ENCODE data around the gene OR10A6. TPM values are rescaled to one million over a fixed set of nuclear protein-coding genes. Genes with fewer than 3 reads are reported as not detected.

OR10A6 gene
- total and polyA plus RNA-seq, 2 donors (not counting 1 experiment from before 2014, with no cell fraction given) = not detected

GRCh38 chr11:7969756-7970646 lies 38.9 kb upstream of the OR10A6 start:
- ChIA-PET POLR2A (no interaction called here), CTCF (no interaction called here)
- 60% methylated on average over 1 of the region's 3 CpGs for WGBS (ENCODE audit: insufficient coverage)
- no peaks in the 10 kb centered on the region for H3K36me3 ChIP-seq (replicated peaks in 1 of 2; ENCODE audit: control extremely low read depth in 1 of 2, control insufficient read depth in 1 of 2, extremely low read depth in 1 of 2, insufficient read depth in 2 of 2, low read length in 1 of 2)
- no peak overlapping the region for H3K9ac ChIP-seq (ENCODE audit: low read length)
- H3K27me3 ChIP-seq (replicated peaks in 1 of 4; ENCODE audit: control extremely low read depth in 1 of 4, control insufficient read depth in 3 of 4, insufficient read depth in 4 of 4, low read length in 3 of 4) = peaks cover 0 to 8% (median 7%) of the 10 kb centered on the region in 4 experiments
- intact Hi-C loops (cut with micrococcal nuclease) = no loop called here
- H3K4me1 ChIP-seq (ENCODE audit: control insufficient read depth in 2 of 2, insufficient read depth in 2 of 2, low read length in 2 of 2) = no peaks in the 10 kb centered on the region
- H3K79me2 ChIP-seq (ENCODE audit: control insufficient read depth, insufficient read depth, low read length) = no peaks in the 10 kb centered on the region
- no peaks in the 10 kb centered on the region for H4K20me1 ChIP-seq (ENCODE audit: control insufficient read depth, insufficient read depth, low read length, poor library complexity, severe bottlenecking)
- Mint-ChIP-seq H3K27me3 (peaks cover 29% of the 10 kb centered on the region), H3K4me3 (no peak overlapping the region), H3K9me3 (ENCODE audit: insufficient read depth) (no peaks in the 10 kb centered on the region), H3K27ac (no peak overlapping the region), H3K4me1 (no peaks in the 10 kb centered on the region)
- no peak overlapping the region for H3K4me3 ChIP-seq (ENCODE audit: control extremely low read depth in 1 of 5, extremely low read depth in 1 of 5, insufficient read depth in 1 of 5, low read depth in 2 of 5, low read length in 4 of 5)
- no peak overlapping the region for H3K4me2 ChIP-seq (replicated peaks; ENCODE audit: low read depth, low read length, poor library complexity, severe bottlenecking)
- H2AFZ ChIP-seq (ENCODE audit: insufficient read depth, low read depth, low read length, poor library complexity, severe bottlenecking) = no peak overlapping the region
- TF ChIP-seq EZH2 (IDR thresholded peaks at IDR 0.05; ENCODE audit: borderline replicate concordance, insufficient read depth, low read depth, low read length, poor library complexity, severe bottlenecking) = no peak
- TF ChIP-seq CTCF (IDR thresholded peaks at IDR 0.05) = no peak
- DNase-seq = no peak
- no peaks in the 10 kb centered on the region for H3K9me3 ChIP-seq (ENCODE audit: control extremely low read depth in 1 of 3, control insufficient read depth in 2 of 3, insufficient read depth in 1 of 3, low read length in 2 of 3)
- no peak for ATAC-seq (ENCODE audit: low read depth)
- H3K27ac ChIP-seq (ENCODE audit: low read length in 2 of 2) = no peak overlapping the region

DNA sequence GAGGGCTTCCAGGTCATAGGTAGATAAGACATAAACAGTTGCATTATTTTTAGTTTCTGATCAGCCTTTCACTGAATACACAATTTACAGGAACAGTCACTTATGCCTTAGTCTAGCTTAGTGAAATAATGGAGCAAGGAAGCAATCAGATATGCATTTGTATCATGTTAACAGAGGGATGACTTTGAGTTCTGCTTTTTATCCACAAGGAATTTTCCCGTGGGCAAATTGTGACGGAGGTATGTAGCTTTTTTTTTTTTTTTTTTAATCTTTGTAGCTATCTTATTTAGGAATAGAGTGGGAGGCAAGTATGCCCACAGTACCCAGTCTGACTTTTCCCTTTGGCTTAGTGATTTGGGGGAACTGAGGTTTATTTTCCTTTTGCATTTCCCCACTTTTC lies 37.6 kb upstream of the OR10A6 start:
- H2AFZ ChIP-seq (ENCODE audit: insufficient read depth, low read depth, low read length, poor library complexity, severe bottlenecking) = no peak overlapping the region
- no peaks in the 10 kb centered on the region for H3K79me2 ChIP-seq (ENCODE audit: control insufficient read depth, insufficient read depth, low read length)
- no peaks in the 10 kb centered on the region for H3K4me1 Mint-ChIP-seq
- peaks cover 39% of the 10 kb centered on the region for H3K27me3 Mint-ChIP-seq
- ATAC-seq (ENCODE audit: low read depth) (no peak), DNase-seq (no peak)
- no peaks in the 10 kb centered on the region for H4K20me1 ChIP-seq (ENCODE audit: control insufficient read depth, insufficient read depth, low read length, poor library complexity, severe bottlenecking)
- H3K27ac Mint-ChIP-seq = no peak overlapping the region
- no peaks in the 10 kb centered on the region for H3K36me3 ChIP-seq (replicated peaks in 1 of 2; ENCODE audit: control extremely low read depth in 1 of 2, control insufficient read depth in 1 of 2, extremely low read depth in 1 of 2, insufficient read depth in 2 of 2, low read length in 1 of 2)
- H3K4me3 Mint-ChIP-seq = no peak overlapping the region
- no CpG with 5 or more reads among the region's 2 CpGs for WGBS (ENCODE audit: insufficient coverage)
- H3K9me3 ChIP-seq (ENCODE audit: control extremely low read depth in 1 of 3, control insufficient read depth in 2 of 3, insufficient read depth in 1 of 3, low read length in 2 of 3) = no peaks in the 10 kb centered on the region
- ChIA-PET POLR2A (no interaction called here), CTCF (interaction anchor here (0.7 kb wide), 2 partner anchors 26 to 1754 kb away, joined by 3 read pairs; no protein-coding TSS in a partner anchor)
- no peak overlapping the region for H3K9ac ChIP-seq (ENCODE audit: low read length)
- no peaks in the 10 kb centered on the region for H3K9me3 Mint-ChIP-seq (ENCODE audit: insufficient read depth)
- H3K27ac ChIP-seq (ENCODE audit: low read length in 2 of 2) = no peak overlapping the region
- H3K4me1 ChIP-seq (ENCODE audit: control insufficient read depth in 2 of 2, insufficient read depth in 2 of 2, low read length in 2 of 2) = no peaks in the 10 kb centered on the region
- H3K4me2 ChIP-seq (replicated peaks; ENCODE audit: low read depth, low read length, poor library complexity, severe bottlenecking) = no peak overlapping the region
- peaks cover 0 to 8% (median 7%) of the 10 kb centered on the region in 4 experiments for H3K27me3 ChIP-seq (replicated peaks in 1 of 4; ENCODE audit: control extremely low read depth in 1 of 4, control insufficient read depth in 3 of 4, insufficient read depth in 4 of 4, low read length in 3 of 4)
- no peak overlapping the region for H3K4me3 ChIP-seq (ENCODE audit: control extremely low read depth in 1 of 5, extremely low read depth in 1 of 5, insufficient read depth in 1 of 5, low read depth in 2 of 5, low read length in 4 of 5)
- intact Hi-C loops (cut with micrococcal nuclease) = no loop called here
- no peak for TF ChIP-seq EZH2 (IDR thresholded peaks at IDR 0.05; ENCODE audit: borderline replicate concordance, insufficient read depth, low read depth, low read length, poor library complexity, severe bottlenecking)
- TF ChIP-seq CTCF (IDR thresholded peaks at IDR 0.05) = no peak
